ENCODE results near the gene CTNNBL1. TPM values are rescaled to one million over a fixed set of nuclear protein-coding genes. Genes with fewer than 3 reads are reported as not detected.
A peak's percentile ranks its signal among the peaks of the same experiment; 100 is the strongest.
"Not testable (repeated sequence)": the region's sequence is repeated elsewhere in the genome, so short reads cannot be mapped to it uniquely, and the experiment has no call there.

CTNNBL1 gene
- total RNA-seq, 1 experiment from 2014 or later: 44.7 TPM

DNA sequence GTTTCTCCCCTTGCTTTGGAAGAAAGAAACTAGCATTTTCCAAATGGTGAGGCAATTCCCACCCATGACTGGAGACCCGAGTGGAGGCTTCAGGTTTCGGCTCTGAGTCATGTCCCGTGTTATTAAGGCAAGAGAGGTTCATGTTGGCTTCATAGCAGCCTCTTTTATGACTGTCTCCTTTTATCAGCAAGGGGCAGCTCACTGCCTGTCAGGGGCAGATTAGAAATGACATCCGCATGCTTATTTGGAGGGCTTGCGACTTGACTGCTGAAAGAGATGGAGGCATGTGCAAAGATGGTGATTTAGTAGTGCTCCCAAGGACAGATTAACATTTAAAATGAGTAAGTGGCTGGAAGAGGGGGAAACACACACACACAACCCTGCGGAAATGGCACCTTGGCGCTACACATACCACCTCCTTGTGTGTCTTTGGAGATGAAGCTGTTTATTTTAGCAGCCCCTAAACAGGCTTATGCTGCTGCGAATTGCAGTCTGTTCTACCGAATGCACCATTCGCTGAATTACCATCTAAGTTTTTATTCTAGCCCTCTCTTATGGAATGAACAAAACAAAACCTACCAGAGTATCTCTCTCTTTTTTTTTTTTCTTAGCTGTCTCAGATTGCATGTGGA lies 157.0 kb downstream of the CTNNBL1 start:
- no peak for DNase-seq (ENCODE audit: low read depth)

DNA sequence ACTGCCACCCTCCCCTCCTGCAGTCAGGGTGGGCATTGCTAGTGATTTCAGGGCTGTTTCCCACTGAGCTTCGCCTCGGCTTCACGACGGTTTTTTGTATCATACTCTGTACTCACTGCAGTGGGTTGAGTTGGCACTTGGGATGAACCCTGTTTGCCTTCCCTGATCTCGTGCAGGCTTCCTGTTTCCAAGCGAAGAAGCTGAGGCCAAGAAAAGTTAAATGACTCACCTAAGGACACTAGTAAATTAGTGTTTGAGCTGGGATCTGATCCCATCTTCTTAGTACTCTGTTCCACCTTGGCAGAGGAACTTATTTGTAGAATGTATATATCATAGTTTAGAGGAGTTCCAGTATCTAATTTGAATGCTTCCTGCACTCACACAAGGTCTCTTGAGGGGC lies 158.8 kb downstream of the CTNNBL1 start:
- DNase-seq (ENCODE audit: low read depth): no peak

DNA sequence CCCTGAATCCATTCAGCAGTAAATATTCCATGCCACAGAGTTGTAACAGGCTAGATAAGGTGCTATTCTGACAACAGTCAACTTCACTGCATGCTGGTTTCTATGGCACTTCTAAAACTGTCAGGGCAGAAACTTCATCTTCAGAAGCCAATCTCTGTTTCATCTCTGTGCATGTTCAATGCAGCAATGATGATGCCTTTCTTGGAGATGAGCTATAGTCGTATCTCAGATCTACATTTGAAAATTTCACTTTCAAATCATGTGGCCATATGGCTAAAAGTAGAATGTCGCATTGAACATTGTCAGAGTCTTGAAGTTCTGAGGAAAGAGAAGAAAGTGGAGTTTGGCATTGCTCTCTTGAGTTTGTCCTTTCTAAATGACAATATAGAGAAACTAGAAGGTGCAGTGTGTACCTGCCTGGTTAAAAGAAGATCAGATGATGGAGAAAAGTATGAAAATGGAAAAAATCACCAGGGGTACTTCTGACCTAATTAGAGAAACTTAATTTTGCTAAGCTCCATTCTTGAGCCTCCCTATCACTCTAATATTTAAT lies 160.1 kb downstream of the CTNNBL1 start:
- no peak for DNase-seq (ENCODE audit: low read depth)

DNA sequence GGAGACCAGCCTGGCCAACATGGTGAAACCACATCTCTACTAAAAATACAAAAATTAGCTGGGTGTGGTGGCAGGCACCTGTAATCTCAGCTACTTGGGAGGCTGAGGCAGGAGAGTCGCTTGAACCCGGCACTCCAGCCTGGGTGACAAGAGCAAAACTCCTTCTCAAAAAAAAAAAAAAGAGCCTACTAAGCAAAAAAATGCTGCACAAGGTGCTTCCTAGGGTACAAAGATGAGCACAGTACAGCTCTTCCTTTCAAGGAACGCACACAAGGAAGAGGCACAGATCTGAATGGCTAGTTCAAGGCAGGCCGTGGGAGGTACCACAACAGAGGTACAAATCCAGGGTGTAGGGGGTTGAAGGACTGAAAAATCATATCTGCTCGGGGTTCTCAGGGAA lies 162.2 kb downstream of the CTNNBL1 start:
- not testable (repeated sequence) for DNase-seq (ENCODE audit: low read depth)

DNA sequence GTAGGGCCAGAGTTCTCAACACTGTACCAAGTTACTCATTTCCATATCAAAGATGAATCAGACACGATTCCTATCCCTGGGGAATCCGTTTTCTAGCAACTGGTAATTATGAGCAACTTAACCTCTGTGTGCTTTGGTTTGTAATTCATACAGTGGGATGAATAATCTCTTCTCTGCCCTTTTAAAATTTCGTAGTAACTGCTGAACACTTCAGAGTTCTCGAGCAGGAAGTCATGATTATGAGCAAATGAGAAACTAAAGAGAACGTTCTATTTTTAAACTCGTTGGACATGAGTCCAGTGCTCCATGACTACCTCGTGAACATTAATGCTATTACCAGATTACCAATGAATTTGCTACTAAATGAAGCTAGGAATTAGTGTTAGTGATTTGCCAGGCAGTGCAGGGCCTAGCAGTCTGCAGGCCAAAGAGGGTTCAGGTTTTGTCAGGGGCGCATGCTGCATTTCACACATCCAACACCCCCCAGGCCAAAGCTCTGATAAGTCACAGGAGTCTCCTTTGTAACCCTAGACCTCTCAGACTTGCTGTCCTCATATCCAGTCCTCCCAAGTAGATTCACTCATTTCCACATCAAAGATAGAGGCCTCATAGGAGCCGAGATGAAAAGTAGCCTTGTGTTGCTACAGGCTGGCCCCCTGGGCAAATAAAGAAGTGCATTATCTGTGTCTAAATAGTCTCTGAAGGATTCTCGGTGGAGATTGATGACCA lies 163.3 kb downstream of the CTNNBL1 start:
- peak; percentile 17 for DNase-seq (ENCODE audit: low read depth)

DNA sequence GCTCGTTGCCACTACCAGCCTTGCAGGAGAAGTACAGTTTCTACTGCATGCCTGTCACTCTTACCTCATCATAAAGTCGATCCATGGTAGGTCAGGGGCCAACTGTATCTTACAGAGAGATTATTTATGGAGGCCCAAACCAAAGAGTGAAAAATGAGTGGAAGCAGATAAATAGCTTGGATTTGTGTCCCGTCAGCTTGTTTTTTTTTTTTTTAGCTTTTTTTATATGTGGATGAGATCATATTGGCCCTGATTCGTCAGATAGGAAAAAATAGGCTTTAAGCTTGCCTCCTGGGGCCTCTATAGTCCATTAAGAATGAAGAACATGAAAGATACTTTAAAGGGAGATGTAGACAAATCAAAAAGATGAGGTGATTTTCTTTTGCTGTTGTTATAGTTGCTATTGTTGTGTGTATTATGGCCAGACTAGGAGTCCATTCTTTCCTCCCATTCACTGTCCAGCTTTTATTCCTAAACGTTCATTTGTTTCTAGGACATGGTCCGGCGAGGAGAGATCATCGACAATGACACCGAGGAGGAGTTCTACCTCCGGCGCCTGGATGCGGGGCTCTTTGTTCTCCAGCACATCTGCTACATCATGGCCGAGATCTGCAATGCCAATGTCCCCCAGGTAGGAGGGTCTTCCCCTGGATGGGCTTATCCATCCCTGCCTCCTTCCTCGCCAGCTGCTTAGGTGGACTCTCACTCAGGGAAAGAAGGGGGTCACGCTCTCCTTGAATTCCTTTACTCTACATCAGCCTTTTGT lies 165.8 kb downstream of the CTNNBL1 start:
- no peak for DNase-seq (ENCODE audit: low read depth)

DNA sequence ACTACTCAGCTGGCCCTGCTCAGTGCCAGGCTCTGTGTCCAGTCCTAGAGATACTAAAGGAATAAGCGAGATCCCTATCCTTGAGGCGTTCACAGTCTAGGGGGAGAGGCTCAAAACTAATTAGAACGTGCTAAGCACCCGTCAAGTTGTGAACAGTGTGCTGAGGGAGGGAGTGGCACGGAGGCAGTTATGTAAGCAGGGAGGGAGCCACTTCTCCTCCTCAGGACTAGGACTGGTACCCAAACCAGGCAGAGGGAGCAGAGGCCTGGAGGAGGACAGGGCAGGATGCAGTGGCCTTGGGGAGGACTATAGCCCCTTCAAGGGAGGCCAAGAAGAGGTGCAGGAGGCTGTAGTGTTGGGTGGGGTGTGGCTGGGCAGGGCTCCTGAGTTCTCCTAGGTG lies 169.5 kb downstream of the CTNNBL1 start:
- DNase-seq (ENCODE audit: low read depth): no peak

DNA sequence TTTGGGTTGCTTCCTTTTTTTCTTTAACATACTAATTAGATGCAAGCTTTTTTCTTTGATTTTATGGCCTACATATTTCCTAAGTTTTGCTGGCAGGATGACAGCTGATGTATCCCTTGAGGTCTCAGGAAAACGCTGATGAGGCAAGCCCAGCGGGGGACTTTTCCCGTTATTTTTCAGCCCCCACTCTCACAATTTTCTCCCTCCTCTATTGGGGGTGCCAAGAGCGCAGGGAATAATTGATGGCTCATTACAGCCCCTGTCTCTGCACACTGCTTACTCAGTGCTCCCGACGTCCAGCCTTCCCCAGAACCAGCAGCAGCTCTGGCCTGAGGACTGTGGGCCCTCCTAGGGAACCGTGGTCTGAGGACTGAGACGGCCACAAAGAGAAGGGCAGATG lies 170.5 kb downstream of the CTNNBL1 start:
- DNase-seq (ENCODE audit: low read depth): no peak

DNA sequence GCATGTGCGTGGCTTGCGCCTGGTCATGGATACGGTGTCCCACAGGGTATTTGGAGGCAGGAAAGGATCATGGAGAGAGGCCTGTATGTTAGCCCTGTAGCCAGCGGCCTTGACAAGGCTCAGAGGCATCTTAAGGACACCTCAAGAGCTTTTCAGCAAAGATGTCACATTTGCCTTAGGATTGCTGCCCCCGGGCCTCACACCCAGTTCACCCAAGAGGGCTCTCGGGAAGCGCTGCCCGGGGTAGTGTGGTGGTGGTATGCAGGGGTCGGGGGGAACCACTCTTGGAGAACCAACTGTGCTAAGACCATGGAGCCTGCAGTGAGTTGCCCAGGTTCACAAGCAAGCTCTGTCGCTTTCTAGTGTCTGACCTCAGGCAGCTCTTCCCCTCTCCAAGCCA lies 172.2 kb downstream of the CTNNBL1 start:
- DNase-seq (ENCODE audit: low read depth): no peak

DNA sequence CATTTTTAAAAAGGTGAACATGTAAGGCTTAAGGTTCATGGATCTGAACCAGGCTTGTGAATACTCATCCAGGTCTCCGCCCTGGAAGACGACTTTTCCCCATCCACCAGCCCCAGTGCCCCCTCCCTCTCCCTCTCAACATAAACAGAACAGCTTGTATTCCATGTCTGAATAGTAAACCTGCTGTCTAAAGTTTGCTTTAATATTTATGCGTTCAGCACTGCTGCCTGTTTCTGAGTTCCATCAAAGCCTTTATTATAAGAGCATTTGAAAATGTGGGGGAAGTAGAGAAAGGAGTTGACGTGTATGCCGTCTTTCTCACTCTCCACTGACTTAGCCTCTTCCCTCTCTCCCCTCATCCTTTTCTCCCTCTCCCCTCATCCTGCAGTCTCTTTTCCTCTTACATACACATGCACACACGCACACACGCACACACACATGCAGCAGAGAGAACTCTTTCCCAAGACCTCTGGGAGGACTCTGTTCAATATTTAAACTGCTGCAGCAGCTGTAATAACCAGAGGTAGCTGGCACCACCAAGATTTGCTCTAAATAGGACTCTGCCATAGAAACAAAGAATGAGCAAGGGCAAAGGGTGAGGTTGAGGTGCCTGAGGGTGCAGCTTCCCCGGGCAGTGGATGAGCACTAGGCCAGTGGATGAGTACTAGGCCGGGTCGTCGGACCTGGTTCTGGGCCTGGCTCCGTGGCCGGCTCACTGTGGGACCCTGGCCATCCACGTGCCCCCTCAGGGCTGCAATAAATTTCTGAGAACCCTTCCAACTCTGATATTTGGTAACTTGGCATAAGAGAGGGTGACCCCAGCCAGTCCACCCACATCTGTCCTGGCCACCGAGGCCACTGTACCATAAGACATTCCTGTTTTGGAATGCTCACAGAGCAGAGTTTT lies 173.7 kb downstream of the CTNNBL1 start:
- DNase-seq (ENCODE audit: low read depth): no peak

DNA sequence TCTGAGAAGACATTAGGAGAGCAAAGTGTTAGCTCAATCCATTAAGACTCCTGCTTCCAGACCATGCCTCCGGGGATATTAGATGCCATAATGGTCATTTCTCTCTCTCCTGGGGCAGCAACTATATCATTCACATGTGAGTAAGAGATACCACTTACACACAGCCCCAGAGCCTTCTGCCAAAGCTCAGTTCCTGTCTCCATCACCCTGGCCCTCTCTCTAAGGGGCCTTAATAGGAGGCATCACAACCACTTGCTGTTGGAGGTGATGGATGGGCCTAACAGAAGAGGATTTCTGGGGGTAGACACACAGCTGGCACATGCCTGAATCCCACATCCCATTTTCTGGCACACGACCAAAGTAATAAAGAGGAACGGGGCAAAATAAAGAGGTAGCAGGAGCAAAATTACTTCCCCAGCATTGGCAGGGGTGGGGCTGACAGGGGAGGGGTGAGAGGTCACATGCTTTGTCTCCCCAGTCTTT lies 175.1 kb downstream of the CTNNBL1 start:
- DNase-seq (ENCODE audit: low read depth): no peak

DNA sequence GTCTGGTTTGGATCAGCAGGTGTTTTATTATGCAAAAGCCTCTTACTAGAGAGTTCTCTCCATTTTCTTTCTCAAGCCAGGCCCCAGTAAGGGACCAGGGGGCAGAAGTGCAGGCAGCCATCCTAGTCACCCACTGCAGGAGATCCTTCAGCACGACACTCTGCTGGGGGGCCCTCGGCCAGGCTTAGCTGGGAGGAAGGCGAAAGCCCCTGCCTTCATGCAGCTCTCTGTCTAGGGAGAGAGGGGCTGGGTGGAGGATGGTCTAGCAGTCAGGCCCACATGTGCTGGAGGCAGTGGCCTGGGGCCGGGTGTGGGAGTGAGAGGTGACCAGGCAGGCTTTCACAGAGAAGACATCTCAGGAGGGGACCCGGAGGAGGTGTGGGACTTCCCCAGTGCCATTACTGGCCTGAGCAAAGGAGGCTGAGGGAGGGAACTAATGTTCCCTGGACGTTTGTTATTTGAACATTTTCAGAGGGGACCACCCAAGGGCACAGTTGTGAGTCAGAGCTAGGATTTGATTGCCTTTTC lies 175.6 kb downstream of the CTNNBL1 start:
- DNase-seq (ENCODE audit: low read depth): no peak

DNA sequence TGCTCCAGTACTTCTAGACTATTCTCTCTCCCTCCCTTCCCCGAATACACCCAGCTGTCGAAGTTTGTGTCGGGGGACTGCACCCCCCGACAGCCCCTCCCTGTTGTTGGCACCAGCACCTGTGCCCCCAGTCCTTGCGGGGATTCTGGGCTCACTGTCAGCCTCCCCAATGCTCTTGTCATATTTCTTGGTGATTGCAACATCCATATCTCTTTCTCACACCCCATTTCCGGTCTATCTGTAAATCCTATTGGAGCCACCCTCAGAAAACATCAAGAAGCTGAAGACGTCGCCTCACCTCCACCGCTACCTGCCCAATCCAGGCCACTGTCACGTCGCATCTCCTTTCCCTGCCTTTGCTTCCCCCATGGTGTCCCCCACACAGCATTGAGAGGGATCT lies 176.5 kb downstream of the CTNNBL1 start:
- no peak for DNase-seq (ENCODE audit: low read depth)

DNA sequence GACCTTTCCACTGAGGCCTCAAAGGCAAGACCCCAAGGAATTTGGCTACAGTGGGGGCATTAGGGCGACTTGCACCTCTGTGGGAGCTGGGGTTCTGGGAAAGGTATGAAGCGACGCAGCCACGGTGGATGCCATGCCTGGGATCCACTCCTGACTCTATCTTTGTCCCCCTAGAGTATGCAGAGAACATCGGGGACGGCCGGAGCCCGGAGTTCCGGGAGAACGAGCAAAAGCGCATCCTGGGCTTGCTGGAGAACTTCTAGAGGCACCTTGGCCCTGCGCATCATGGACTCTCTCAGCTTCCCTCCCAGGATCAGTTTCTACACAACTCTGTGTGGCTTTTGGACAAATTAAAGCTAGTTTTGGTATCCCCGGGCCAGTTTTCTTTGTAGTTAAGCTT lies 177.9 kb downstream of the CTNNBL1 start:
- DNase-seq (ENCODE audit: low read depth): no peak

DNA sequence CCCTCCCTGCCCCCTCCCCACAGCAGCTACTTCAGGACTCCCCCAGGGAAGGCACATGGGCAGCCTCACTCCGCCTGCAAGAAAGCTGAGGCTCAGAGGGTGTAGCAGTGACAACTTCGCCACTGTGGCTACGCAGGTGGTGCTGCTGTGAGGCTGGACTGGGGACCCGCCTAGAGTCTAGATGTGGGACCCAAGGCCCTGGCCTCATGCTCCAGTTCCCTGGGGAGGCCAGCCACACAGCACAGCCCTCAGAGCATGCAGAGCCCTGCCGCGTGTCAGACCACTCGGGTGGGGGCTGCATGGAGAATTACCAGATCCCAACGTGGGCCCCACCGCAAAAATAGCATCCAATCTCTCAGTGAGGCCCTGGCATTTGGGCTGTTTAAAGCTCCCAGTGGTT lies 178.3 kb downstream of the CTNNBL1 start:
- DNase-seq (ENCODE audit: low read depth): no peak

DNA sequence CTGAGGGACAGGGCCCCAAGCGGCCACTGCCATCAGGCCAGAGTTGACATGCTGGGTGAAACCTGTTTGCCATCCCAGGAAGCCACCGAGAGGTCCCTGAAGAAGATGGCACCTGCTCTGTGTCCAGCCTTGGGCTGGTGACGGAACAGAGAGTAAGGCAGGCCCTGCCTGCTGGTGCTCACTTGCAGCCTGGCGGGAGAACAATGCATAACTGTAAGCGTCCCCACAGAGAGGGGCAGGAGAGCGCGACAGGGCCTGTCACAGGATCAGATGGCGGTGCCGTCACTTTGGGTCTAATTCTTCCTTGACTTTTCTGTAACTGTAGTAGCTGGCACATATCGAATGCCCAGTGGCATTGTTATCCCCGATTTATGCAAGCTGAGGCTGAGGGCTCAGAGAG lies 180.1 kb downstream of the CTNNBL1 start:
- no peak for DNase-seq (ENCODE audit: low read depth)

DNA sequence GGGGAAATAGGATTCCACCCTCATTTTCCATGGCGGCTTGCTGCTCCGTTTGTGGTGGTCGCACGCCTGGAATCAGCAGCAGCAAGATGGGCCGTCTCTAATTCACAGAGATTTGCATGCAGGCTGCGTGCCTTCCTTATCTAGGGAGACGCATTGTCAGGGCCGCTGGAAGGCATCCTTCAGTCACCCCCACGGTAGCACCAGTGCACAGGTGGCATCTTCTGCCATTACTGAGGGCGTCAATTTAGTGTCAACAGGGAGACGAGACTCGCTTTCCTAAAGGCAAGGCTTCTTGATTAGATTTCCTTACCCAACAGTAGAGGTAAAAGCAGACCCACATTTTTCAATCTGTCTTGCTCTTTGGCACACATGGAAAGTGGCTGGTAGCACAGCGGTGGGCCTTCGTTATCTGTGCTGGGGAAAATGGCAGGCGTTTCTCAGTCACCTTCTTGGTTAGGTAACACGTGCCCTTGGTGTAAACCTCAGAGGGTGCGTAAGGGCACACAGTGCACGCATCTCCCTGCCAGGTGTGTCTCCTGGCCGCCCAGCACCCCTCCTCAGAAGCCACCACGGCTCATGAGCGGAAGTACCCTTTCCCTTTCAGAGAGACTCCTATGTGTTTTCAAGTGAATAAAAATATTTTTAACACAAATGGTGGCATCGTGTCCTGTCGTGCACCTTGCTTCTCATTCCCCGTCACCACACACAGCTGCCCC lies 181.8 kb downstream of the CTNNBL1 start:
- no peak for DNase-seq (ENCODE audit: low read depth)

DNA sequence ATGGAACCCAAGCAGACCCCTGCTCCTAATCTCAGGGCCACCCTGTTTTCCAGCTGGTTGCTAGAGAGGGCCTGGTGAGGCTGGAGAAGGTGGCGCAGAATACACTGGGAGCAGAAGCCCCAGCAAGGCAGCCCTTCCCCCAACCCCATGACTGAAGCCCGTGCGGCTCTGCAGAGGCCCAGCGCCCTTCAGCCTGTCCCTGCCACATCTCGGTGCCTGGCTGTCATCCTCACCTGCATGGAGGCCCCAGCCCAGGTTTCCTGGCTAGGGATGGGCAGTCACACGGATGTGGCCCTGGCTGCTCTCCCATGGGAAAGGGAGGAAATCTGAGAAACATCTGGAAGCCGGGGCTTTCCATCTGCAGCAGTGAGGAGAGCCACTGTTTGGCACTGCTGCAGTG lies 183.0 kb downstream of the CTNNBL1 start:
- DNase-seq (ENCODE audit: low read depth): no peak

DNA sequence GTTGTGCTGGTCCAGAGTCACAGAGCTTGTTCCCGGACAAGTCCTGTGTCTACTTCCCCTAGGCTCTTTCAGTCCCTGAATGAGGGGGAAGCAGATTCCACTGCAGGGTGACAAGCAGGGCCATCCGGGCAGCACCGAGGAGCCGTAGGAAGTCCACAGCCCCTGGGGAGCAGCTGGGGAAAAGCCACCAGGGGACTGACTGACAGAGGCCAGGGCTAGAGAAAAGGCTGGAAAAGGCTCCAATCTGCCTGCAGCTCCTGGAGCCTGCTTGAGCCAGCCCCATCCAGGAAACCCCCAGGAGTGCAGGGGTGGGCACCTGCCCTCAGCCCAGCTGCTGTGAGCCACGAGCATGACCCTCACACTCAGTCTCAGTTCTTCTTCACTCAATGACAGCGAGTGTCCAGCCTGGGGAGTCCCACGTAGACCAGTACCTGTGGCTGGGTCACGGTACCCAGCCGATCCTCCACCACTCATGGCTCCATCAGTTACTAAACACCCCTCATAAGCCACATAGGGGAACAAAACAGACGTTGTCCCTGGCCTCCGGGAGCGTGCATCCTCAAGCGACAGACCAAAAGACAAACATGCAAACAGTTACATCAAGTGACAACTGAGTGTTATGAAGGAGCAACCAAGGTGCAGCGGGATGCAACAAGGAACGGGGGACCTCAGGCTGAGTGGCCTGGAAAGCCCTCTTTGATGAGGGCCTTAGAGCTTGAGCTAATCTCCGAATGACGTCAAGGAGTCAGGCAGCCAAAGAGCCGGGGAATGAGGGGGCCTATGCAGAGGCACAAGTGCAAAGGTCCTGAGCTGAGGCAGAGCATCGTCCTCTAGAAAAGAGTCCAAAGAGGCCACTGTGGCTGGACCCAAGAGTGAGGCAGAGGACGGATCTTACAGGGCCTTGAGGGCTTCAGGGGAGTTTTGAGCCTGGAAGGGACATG lies 184.3 kb downstream of the CTNNBL1 start:
- DNase-seq (ENCODE audit: low read depth): no peak

All from Daoy (cell line).